Measurements from ENCODE around the gene STAT6.

Gene STAT6

DNA sequence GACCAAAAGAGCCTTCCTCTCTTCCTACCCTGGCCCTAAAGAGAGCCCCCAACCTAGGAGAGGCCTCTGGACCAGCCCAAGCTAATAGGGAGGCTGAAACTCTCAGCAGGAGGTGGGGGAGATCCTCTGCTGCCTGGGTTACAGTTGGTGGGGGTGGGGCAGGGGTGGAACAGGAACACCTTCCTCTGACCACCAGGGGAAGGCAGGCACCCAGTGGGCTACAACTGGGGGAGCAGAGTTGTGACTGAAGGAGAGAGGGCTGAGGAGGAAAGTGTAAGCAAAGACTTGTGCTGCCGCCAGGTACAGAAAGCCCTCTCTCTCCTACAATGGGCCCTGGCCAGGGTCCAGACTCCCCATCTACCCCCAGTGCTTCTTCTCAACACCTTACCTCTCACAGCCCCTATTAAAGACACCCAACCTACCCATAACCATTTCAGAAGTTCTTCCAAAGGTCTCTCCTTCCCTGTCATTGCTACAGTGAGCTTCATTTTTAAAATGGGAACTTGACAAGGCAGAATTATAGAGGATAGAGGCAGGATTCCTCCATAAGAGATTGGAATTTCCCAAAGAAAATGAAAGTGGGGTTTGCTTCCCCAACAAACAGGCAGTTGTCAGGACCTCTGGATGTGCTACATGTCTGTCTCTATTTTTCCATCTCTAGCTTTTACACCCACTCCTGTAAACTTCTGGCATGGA is 62.6 kb downstream of the STAT6 start:
- DNase-seq (ENCODE audit: low read depth in 2 of 2), result no peak

DNA sequence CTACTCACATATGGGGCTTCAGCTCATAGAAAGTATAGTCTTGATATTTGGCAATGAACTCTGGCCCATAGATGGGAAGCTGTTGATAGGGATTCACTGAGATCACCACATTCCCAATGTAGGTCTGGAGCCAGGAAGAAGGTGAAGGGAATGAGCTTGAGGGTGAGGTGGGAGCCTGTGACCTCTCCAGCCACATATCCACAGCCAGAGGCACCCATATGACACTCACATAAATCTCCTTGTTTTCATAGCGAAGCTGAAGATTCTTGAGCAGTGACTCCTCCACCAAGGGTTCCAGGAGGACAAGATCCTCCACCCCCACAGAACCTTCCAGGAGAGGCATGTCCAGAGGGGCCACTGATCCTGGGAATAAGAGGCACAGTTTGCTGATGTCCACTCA is 63.2 kb downstream of the STAT6 start:
- no peak for DNase-seq (ENCODE audit: low read depth in 2 of 2)

DNA sequence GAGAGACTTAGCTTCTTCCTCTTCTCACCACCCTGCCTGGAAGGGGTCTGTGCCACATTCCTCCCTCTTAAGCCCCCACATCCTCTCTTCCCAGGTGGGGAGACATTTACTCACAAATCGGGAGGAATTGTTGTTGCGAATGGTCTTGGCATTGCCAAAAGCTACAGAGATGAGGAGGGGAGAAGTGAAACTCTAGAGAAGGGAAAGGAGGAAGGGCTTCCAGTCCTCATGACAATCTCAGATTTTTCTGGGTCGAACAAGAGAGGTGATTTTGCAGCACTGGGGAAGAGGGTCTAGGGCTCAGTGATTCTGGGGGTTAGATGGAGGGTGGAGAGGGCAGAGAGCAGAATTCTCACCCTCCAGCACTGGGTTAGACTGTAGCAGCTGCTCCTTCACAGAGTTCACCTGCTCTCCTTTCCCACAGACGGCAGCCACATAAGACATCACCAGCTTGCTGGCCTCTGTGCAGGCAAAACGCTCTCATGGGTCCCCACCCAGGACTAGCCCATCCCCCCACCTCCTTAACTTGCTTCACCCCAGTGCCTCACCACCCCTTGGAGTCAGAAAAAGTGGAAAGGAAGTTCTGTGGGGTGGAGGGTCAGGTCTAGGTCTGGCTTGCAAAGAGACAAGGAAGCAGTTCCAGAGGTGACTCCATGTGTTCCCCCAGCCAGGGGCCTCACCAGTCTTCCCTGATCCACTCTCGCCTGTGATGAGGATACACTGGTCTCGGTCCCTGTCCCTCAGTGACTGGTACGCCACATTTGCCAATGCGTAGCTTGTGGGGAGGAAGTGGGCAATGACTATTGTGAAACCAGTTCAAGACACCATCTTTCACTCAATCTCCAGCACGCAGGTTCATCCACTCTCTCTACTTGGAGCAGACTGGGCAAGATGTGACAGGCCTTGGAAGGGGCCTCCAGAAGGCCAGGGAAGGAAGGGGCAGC is 63.9 kb downstream of the STAT6 start:
- DNase-seq (ENCODE audit: low read depth in 2 of 2), result no peak

DNA sequence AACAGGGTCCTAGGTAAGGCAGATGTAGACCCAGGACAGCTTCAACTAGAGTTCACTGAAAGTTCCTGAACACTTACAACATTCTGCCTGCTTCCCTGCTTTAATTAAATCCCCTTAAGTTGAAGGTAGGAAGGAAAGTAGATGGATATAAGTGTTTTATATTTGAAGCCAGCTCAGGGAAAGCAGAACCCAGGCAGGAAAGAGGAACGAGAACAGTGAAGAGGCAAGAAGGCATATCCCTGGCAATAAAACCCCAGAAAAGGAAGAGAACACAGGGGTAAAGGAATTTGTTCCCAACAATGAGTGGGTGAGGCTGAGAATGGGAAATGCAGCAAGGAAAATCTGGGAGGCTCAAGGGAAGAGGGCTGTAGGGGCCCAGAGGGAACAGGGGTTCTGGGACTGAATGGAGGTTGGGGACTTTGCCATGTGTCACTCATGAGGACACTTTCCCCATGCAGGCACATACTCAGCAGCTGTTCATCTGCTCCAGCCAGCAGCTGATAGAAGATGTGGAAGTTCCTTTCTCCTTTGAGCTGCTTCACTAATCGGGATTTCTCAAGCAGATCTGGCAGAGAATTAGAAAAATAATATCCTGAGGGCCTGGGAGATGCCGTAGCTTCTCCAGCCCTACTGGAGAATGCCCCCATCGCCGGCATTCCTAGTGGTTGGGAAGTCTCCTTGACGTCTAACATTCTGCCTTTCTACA is 64.9 kb downstream of the STAT6 start:
- no peak for DNase-seq (ENCODE audit: low read depth in 2 of 2)

All from stimulated activated CD8-positive, alpha-beta memory T cell treated with anti-CD3 and anti-CD28 coated beads, Interleukin-15, amount 100 ng/mL, for 4 hours (primary cell).